HG03045 (cell line): ENCODE results near the gene ESRRG.

ENCODE experiments used
- ATAC-seq: cut with Tn5 transposase; IDR thresholded peaks from one replicate; pipeline ENCODE4 v1.9.1; 2021; ENCODE audit warnings: mild to moderate bottlenecking, moderate library complexity; ENCODE audit not compliant: unreplicated experiment

The ESRRG gene

DNA sequence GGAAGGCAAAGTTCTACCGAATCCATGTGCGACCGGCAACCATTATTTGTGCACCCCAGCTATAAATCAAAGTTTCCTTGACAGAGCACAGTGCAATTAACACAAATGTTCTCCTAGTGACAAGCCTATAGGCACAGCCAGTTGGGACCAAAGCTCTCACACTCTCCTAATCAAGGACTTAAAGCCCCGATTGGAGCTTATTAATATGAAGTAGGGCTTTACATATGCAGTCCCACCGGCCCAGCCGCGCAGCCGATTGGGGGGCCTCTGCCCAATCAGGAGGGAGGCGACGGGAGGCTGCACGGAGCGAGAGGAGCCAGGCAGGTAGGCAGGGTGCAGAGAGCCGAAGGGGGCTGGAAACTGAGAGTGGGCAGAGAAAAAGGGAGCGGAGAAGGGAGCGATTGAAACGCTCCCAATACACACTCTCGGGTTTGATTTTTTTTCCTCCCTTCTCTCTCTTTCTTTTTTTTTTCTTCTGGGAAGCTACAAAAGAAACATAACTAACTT lies at the start of gene ESRRG:
Gene ESRRG (minus strand): TSS at position 156 of the 507 bp plus-strand sequence. CDS start 130 bp downstream, at position 26.
- no peak for ATAC-seq

DNA sequence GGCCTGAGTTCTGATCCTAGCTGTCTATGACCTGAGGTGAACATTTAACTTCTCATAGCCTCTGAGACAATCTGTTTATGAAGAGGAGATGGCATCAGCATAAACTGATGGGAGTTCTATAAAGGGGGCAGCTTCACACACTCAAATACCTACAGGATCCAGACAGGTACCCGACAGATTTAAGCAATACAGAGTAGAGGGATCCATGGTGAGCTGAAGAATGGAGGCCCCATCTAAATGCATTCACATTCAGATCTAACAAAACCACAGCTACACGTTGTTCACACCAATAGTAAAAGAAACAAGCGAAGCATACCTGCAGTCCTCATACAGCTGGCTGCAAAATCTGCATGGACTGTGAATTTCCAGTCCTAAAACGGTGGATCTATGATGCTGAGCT lies 48.7 kb upstream of the ESRRG start:
- ATAC-seq: no peak

- ATAC-seq: no peak
These were observed 43.6 kb upstream of the ESRRG start for GRCh38 chr1:216766633-216767327.

- no peak for ATAC-seq
These were observed 42.4 kb upstream of the ESRRG start for GRCh38 chr1:216765346-216766300.

DNA sequence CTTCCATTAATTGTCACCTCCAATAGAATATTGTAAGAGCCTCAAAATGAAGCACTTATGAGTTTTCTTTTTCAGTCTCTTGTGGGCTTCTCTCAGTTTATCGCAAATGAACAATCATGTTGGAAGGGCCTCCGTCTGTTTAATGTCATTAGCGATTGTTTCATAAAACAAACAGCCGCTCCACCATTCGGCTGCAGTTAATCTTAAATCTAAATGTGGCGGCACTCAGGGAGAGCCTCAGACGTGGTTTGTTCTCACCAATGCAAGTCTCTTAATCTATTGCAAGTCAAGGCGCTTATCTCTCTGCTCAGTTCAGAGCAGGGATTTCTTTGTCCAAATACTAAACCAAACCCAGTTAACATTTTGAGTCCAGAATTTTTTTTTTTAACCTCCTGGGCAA lies 34.9 kb upstream of the ESRRG start:
- ATAC-seq: no peak

DNA sequence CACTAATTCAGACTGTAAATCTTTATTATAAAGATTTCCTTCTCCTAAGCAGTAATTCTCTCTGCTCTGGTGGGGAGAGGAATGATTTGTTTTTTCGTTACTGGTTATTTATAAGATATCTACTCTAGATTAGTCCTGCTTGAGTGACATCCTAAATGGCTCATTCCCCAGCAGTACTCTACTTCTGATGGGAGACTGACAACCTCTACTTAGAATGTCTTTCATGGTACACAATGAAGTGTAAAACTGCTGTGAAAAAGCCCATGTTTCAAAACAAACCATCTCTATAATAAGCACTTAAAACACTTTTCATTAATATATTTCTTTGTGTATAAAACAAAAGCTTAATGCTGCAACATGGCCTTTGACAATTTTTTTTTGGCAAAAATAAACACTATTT lies 33.9 kb upstream of the ESRRG start:
- no peak for ATAC-seq

GRCh38 chr1:216750961-216751360 lies 27.7 kb upstream of the ESRRG start:
- no peak for ATAC-seq

- ATAC-seq: no peak
These were observed 26.9 kb upstream of the ESRRG start for GRCh38 chr1:216750031-216750627.

DNA sequence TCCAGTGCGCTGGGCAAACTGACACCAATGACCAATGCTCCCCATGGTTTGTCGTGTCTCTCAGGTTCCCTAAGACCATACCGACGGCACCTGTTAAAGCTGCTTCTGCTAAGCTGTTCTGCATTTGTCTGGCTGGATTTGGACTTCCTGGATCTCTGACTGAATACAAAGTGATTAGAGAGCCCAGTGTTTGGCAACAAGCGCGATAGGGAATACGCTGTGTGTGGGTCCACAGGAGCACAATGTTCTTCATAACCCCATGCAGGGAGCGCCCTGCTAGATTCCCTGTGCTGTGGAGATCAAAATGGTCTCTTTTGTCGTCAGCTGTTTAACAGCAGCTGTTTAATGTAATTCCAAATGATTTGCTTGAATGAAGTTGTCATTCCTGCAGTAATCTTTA lies 26.0 kb upstream of the ESRRG start:
- no peak for ATAC-seq

DNA sequence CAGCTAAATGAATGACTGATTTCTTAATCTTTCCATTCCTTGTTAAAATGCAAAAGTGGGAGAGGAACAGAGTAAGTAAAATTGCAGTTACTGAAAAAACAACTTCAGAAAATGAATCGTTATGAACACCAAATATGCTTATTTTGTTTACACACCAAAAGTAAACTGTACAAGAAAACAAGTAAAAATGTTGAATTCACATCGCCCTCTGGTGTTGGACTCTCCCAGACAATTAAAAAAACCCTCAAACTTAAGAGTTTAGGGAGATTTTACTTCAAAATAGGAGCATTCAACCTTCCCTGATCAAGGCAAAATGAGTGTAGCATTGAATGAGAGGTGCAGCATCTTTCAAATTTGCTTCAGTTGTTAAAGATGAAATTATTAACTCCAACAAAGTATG lies 19.4 kb upstream of the ESRRG start:
- ATAC-seq: no peak

DNA sequence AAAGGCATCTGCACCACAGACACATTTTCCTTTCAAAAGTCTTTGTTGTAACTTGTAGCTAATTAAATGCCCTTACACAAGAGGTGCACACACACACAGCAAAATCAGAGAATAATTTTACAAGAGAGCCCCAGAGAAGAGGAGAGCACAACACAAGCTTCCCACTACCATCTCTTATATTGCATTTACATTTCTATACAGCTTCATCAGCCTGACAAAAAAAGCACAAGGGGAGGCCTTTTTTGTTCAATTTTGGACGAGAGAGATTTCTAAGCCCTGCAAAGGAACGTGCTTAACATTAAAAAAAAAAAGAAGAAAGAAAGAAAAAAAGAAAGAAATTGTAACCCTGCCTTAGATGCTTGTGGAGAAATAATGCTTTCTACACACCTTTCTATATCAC lies 17.1 kb upstream of the ESRRG start:
- ATAC-seq: no peak

DNA sequence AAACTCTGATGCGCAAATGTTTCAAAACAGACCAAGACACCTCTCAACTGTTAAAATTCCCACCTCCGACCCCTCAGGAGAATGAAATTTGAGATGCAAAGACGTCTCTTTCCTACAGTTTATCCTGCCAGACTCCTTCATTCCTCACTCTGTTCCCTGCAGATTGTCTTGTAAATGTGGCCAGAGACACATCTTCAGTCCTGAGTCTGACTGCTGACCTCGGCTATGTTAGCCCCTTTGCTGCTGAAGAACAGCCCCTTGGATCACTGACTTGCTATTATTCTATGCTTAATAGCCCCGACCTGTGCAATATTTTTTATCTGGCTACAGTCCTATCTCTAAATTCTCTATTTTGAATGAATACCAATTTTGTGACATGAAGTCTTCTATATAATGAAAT lies 16.6 kb upstream of the ESRRG start:
- ATAC-seq: no peak

GRCh38 chr1:216732121-216732520 lies 8.9 kb upstream of the ESRRG start:
- ATAC-seq: no peak

GRCh38 chr1:216731562-216731961 lies 8.3 kb upstream of the ESRRG start:
- no peak for ATAC-seq

DNA sequence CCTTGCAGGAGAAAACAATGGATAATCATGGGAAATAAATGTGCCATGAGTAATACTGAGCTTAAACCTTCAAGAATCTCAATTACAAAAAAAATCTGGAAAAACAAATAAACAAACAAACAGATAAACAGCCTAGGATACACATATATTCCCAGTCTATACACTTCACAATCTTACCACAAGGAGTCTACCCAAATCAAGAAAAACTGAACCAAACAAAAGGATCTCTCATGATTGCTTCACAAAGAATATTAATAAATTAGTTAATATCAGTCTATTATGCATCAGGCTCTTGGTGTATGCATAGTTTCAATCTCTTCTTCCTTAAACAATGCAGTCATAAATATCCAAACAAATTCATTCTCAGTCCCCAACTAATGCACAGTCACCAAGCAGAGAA lies 3.2 kb upstream of the ESRRG start:
- ATAC-seq: no peak

DNA sequence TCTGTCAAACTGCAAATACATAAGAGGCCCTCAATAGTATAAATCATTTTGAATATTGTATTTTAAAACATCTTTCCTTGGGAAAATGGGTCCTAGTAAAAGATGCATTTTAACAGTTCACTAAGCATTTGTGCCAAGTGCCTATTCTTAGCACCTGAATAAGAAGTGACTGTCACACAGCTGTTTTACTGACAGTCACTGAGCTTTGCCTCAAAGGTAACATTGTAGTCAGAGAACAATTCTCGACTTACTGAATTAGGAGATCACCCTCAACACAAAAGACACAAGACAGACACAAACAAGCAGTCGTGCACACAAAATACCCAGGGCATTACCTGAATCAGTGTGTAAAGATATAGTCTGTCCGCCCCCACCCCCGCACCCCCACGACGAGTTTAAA lies 408 bp downstream of the ESRRG start:
- ATAC-seq: no peak

DNA sequence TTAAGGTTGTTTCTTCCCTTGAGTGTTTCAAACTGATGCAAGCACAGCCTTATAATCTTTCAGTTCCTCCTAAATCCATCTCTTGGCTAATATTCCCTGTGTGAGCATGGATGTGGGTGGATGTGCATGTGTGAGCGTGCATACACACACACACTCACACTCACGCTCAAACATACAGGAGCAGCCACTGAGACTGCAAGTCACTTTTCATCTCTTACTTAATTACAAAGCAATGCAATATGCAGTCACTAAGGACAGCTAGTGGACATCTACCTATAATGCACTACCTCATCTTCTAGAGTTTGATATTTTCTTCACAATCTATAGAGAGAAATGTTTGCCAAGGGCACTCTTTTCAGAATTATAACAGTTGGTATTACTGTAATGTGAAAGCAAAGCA lies 1.4 kb downstream of the ESRRG start:
- ATAC-seq: no peak

GRCh38 chr1:216721062-216721461 lies 2.2 kb downstream of the ESRRG start:
- ATAC-seq: no peak

- no peak for ATAC-seq
These were observed 11.5 kb downstream of the ESRRG start for GRCh38 chr1:216711712-216712111.

DNA sequence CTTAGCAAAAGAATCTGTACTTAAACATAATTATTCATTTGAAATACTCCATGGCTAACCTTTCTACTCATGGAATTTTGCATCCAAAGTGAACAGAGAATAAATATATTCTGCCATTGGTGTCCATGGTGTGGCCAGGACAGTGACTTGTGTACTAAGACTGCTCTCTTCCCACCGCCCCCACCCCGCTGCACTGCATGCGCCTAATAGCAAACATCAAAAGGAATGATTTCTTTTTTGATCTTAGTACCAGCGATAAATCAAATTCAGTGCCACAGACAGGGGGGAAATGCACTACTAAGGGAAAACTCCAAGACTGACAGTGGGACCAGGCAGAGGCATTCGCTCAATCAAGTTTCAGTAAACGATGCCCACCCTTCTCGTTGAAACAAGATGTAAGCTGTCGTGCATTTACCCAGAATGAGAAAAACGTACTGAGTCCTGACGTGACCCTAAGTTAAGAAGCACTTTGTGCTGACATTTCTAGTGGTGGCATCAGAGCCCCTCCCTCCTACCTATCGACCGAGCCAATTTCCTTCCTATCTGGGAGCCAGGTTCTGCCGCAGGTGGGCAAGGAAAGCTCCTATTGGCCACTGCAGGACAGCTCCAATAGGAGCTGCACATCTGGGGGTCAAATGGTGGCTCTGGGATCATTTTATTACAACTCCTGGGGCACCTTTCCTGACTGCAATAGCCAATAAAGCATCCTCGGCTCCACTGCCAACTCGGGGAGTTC lies 12.5 kb downstream of the ESRRG start:
- no peak for ATAC-seq

- no peak for ATAC-seq
These were observed 13.2 kb downstream of the ESRRG start for GRCh38 chr1:216710055-216710454.
